Stomach (tissue), 4 donors: ENCODE data around the gene TNS2.

Experiments
- EP300 ChIP-seq: sonication (generic); formaldehyde crosslinking; IDR thresholded peaks from one replicate; pipeline ENCODE4 v1.6.1; 2017; ENCODE audit warnings: antibody characterized with exemption
- POLR2A ChIP-seq, 4 donors: fragments of 450-650 bp; IDR thresholded peaks; one replicate each; pipeline ENCODE4 v1.6.1; 2016; ENCODE audit warnings: antibody characterized with exemption in 4 of 4, control low read depth in 2 of 4, mild to moderate bottlenecking in 1 of 4, moderate library complexity in 1 of 4
- POLR2AphosphoS5 ChIP-seq, 3 donors: sonication (generic); formaldehyde crosslinking; IDR thresholded peaks; one replicate each; pipeline ENCODE4 v1.6.1; 2016; ENCODE audit warnings: antibody characterized with exemption in 3 of 3
- TF ChIP-seq, protein P1 (sequence below), 7 experiments: fragments of 450-650 bp in 4 of 7; fragments of 200-600 bp in 3 of 7; sonication (generic) in 3 of 7; IDR thresholded peaks; one replicate each; pipeline ENCODE4 v1.5.1; 2016 to 2019; ENCODE audit warnings: antibody characterized with exemption in 7 of 7, control low read depth in 2 of 7, mild to moderate bottlenecking in 1 of 7

- TF ChIP-seq POLR2A (IDR thresholded peaks at IDR 0.05) (no peak), EP300 (no peak), POLR2AphosphoS5 (IDR thresholded peaks at IDR 0.05) (no peak)
- TF ChIP-seq, protein P1, sequence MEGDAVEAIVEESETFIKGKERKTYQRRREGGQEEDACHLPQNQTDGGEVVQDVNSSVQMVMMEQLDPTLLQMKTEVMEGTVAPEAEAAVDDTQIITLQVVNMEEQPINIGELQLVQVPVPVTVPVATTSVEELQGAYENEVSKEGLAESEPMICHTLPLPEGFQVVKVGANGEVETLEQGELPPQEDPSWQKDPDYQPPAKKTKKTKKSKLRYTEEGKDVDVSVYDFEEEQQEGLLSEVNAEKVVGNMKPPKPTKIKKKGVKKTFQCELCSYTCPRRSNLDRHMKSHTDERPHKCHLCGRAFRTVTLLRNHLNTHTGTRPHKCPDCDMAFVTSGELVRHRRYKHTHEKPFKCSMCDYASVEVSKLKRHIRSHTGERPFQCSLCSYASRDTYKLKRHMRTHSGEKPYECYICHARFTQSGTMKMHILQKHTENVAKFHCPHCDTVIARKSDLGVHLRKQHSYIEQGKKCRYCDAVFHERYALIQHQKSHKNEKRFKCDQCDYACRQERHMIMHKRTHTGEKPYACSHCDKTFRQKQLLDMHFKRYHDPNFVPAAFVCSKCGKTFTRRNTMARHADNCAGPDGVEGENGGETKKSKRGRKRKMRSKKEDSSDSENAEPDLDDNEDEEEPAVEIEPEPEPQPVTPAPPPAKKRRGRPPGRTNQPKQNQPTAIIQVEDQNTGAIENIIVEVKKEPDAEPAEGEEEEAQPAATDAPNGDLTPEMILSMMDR (IDR thresholded peaks at IDR 0.05): no peak
Measured at GRCh38 chr12:53113951-53114350, 64.1 kb downstream of the TNS2 start.
